LNCaP clone FGC (cell line): ENCODE measurements around the gene CD2AP.
A peak's percentile ranks its signal among the peaks of the same experiment; 100 is the strongest.

ENCODE experiments used
- DNase-seq: peaks from one replicate; pipeline ENCODE4 v3.0.0-alpha.2; 2011; ENCODE audit warnings: low read depth
- H3K4me3 ChIP-seq: 2 replicates; pipeline ENCODE4 v1.5.1; 2011; ENCODE audit warnings: mild to moderate bottlenecking, low read depth, low read length, control low read depth
- TF ChIP-seq, protein P1 (sequence below): IDR thresholded peaks from 2 replicates; pipeline ENCODE4 v1.5.1; 2012; ENCODE audit warnings: mild to moderate bottlenecking; ENCODE audit not compliant: control insufficient read depth, insufficient read depth; ENCODE audit errors: extremely low read depth

CD2AP gene

DNA sequence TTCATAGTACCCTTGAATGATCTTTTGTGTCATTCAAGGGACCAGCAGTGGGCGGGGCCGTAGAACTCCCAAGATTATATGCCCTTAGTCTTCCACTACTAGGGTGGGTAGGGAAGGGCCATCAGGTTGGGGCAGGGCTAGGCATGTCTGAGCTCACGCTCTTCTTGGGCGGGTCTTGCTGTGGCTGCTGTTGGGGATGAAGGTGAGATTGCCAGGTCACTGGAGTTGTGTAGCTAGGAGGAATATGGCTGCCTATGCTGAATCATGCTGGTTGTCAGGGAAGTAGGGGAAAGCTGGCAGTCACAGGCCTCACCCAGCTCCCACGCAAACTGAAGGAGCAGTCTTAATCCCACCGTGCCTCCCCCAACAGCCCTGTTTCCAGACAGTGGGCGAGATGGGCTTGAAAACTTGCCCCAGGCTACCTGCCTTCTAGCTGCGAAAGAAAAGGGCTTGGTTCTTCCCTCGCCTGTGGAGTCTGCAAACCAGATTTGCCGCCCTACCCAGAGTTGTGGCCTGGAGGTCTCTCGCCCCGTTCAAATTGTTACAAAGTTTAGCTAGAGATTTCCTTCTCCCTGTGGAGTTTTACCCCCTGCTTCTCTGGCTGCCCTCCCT lies 144.4 kb downstream of the CD2AP start:
- no peak overlapping the region for H3K4me3 ChIP-seq
- DNase-seq, result no peak
- TF ChIP-seq, protein P1, sequence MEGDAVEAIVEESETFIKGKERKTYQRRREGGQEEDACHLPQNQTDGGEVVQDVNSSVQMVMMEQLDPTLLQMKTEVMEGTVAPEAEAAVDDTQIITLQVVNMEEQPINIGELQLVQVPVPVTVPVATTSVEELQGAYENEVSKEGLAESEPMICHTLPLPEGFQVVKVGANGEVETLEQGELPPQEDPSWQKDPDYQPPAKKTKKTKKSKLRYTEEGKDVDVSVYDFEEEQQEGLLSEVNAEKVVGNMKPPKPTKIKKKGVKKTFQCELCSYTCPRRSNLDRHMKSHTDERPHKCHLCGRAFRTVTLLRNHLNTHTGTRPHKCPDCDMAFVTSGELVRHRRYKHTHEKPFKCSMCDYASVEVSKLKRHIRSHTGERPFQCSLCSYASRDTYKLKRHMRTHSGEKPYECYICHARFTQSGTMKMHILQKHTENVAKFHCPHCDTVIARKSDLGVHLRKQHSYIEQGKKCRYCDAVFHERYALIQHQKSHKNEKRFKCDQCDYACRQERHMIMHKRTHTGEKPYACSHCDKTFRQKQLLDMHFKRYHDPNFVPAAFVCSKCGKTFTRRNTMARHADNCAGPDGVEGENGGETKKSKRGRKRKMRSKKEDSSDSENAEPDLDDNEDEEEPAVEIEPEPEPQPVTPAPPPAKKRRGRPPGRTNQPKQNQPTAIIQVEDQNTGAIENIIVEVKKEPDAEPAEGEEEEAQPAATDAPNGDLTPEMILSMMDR, result no peak

DNA sequence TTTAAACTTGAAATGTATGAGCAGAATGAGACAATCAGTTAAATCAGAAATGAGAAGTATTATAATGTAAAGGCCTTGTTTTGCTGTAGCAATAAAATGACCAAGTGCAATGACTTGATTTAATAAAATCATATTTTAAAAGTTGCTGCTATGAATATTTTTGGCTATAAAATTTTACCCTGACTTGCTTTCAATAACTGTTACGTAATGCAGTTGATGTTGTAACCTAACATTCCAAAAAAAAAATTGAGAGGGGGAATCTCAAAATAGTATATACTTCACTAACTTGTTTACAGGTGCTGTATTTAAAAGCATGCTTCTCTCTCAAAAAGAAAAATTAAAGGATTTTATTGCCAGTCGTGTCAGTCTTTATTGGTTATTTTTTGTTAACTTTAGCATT lies 149.2 kb downstream of the CD2AP start:
- TF ChIP-seq, protein P1, result no peak
- no peak for DNase-seq
- H3K4me3 ChIP-seq, result no peak overlapping the region

DNA sequence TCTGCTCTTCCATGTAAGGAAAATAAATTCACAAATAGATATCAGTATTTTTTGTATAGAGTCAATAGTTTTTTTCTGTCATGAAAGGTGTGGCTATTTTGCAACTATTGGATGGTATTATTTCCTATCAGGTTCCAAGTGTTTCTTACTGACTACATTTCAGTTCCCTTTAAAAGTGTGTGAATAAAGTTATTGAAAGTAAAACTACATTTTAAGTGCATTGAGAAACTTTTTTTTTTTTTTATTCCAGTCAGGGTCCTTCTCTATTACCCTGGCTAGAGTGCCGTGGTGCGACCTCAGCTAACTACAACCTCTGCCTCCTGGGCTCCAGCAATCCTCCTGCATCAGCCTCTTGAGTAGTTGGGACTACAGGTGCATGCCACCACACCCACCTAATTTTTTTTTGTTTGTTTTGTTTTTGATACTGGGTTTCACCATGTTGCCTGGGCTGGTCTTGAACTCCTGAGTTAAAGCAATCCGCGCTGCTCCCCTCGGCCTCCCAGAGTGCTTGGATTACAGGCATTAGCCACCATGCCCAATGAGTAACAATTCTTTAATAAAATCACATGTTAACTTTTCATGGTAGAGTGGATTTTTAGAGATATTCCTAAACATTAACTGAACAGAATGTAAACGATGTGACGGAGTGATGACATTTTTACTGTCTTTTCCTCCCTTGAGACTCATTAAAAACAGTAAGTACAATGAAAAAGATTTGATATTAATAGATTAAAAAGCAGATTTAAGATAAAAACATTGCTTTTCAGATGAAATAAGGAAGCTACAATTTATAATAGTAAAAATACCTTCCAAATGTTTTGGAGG lies 151.1 kb downstream of the CD2AP start:
- no peak for DNase-seq
- TF ChIP-seq, protein P1, result no peak
- H3K4me3 ChIP-seq, result no peak overlapping the region

DNA sequence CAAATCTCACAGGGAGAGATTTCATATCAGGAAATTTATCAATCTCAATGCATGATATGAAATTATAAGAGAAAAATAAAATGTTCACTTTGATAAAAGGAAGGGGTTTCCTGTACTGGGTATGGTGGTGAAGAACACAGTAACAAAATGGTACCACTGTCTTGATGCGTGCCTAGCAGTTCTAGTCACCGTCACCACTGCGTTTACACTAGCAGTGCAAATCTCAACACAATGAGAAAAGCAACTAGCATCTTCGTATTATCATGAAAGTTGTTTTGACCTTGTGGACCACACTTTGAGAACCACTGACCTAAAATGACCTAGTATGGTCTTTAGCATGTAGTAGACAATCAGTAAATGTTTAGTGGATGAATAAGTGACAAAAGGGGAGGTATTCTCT lies 152.4 kb downstream of the CD2AP start:
- DNase-seq, result no peak
- no peak overlapping the region for H3K4me3 ChIP-seq
- TF ChIP-seq, protein P1, result no peak

DNA sequence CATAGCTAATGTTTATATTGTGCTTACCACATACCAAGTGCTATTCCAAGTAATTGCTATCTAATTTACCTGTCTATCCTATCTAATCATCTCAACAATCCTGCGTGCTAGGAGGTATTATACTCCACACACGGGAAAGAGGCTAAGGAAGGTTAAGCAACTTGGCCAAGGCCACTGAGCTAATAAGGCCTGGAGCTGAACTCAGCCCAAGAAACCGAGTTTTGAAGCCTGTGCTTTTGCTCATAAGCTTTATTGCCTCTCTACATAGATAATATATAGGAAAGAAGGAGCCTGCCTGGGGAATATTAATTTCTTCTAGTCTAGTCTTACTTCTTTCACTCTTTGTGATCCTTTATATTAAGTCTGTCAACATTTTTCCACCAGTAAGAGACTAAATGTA lies 153.0 kb downstream of the CD2AP start:
- TF ChIP-seq, protein P1, result no peak
- no peak for DNase-seq
- no peak overlapping the region for H3K4me3 ChIP-seq

DNA sequence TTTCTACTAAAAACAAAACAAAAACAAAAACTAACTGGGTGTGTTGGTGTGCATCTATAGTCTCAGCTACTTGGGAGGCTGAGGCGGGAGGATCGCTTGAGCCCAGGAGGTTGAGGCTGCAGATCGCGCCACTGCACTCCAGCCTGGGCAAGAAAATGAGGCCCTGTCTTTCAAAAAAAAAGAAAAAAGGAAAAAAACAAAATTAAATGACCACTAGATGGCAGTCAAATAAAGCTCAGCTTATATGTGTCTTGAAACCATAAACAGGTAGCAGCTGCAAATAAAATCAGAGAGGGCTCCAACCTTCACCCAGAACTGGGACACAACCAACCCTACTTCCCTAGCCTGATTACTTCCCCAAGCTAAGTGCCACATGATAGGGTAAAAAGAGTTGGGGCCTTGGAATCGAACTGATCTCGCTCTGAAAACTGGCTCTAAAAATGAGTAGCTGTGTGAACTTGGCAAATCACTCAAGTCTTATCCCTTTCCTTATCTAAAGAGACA lies 153.7 kb downstream of the CD2AP start:
- TF ChIP-seq, protein P1, result peak; percentile 36
- H3K4me3 ChIP-seq, result no peak overlapping the region
- DNase-seq, result peak; percentile 39

DNA sequence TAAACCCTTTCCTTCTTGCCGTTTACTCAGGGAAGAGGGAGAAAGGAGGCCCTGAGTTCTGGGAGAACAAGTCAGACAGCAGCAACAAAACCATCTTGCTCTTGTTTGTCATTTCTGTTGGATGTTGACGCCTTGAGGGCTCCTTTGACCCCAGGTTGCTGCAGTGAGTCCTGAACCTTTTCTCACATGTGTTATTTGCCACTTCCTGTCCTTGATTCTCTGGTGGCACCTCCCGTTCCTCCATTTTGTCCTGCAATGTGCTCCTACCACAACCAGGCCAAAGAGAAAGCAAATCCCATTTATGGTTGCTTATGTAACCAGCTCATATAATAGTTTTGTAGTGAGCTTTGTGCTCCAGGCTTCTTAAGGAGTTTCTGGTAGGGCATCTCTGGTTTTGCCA lies 154.2 kb downstream of the CD2AP start:
- TF ChIP-seq, protein P1, result no peak
- H3K4me3 ChIP-seq, result no peak overlapping the region
- no peak for DNase-seq
